Mesodermal cell (in vitro differentiated cells): ENCODE data around the gene AEN.

Experiments used
- H3K27ac ChIP-seq: 2 replicates; pipeline ENCODE4 v1.7.0; 2013; ENCODE audit warnings: mild to moderate bottlenecking, low read depth, low read length, moderate library complexity; ENCODE audit not compliant: severe bottlenecking
- H3K36me3 ChIP-seq: 2 replicates; pipeline ENCODE4 v1.7.1; 2013; ENCODE audit warnings: mild to moderate bottlenecking, low read length, moderate library complexity; ENCODE audit not compliant: control insufficient read depth, insufficient read depth
- H3K4me1 ChIP-seq: one replicate; pipeline ENCODE4 v1.7.1; 2013; ENCODE audit warnings: mild to moderate bottlenecking, low read length; ENCODE audit not compliant: insufficient read depth, control insufficient read depth, poor library complexity, severe bottlenecking
- H3K4me3 ChIP-seq: 2 replicates; pipeline ENCODE4 v1.7.0; 2013; ENCODE audit warnings: low read length, control low read depth, mild to moderate bottlenecking; ENCODE audit not compliant: insufficient read depth, poor library complexity, severe bottlenecking; ENCODE audit errors: extremely low read depth
- H3K9me3 ChIP-seq: 2 replicates; pipeline ENCODE4 v1.7.1; 2013; ENCODE audit warnings: mild to moderate bottlenecking, low read length, moderate library complexity; ENCODE audit not compliant: control insufficient read depth
- WGBS, 2 experiments: methylation state at CpG; one replicate each; pipeline ENCODE4 v1.1.5; 2013; ENCODE audit warnings: missing lambda C conversion rate in 2 of 2; ENCODE audit not compliant: insufficient coverage in 2 of 2; 5-methylcytosine and 5-hydroxymethylcytosine counted together

Gene AEN

GRCh38 chr15:88624156-88624970 is 3.2 kb downstream of the AEN start:
- H3K36me3 ChIP-seq = peaks cover 60% of the 10 kb centered on the region
- H3K9me3 ChIP-seq = no peaks in the 10 kb centered on the region
- WGBS, 2 experiments = 80 to 86% methylated on average over 17 to 18 of the region's 19 CpGs
- H3K4me1 ChIP-seq = peaks cover 22% of the 10 kb centered on the region
- peak overlapping the region; percentile 17 for H3K4me3 ChIP-seq
- H3K27ac ChIP-seq = peak overlapping the region; percentile 19

GRCh38 chr15:88624971-88625490 is 3.9 kb downstream of the AEN start:
- Histone ChIP-seq H3K4me3 (no peak overlapping the region), H3K4me1 (peaks cover 22% of the 10 kb centered on the region), H3K9me3 (no peaks in the 10 kb centered on the region), H3K36me3 (peaks cover 66% of the 10 kb centered on the region), H3K27ac (no peak overlapping the region)
- WGBS, 2 experiments = 93% methylated on average over 5 to 6 of the region's 9 CpGs

GRCh38 chr15:88625943-88626741 is 5.0 kb downstream of the AEN start:
- 89 to 99% methylated on average over 15 to 22 of the region's 23 CpGs for WGBS, 2 experiments
- peaks cover 77% of the 10 kb centered on the region for H3K36me3 ChIP-seq
- H3K4me3 ChIP-seq = no peak overlapping the region

GRCh38 chr15:88627463-88627862 is 6.3 kb downstream of the AEN start:
- Histone ChIP-seq H3K9me3 (no peaks in the 10 kb centered on the region), H3K36me3 (peaks cover 91% of the 10 kb centered on the region), H3K4me3 (no peak overlapping the region), H3K4me1 (peaks cover 19% of the 10 kb centered on the region), H3K27ac (no peak overlapping the region)
- WGBS, 2 experiments = 100% methylated on average over 1 of the region's 1 CpG; no CpG with 5 or more reads in 1 of the 2 experiments

More at GRCh38 chr15:88625943-88626741, 5.0 kb downstream of the AEN start:
- Histone ChIP-seq H3K4me1 (peaks cover 19% of the 10 kb centered on the region), H3K9me3 (no peaks in the 10 kb centered on the region), H3K27ac (no peak overlapping the region)

GRCh38 chr15:88628018-88628654 is 7.0 kb downstream of the AEN start:
- WGBS, 2 experiments = 95 to 100% methylated on average over 2 to 3 of the region's 5 CpGs
- Histone ChIP-seq H3K36me3 (peaks cover 96% of the 10 kb centered on the region), H3K4me3 (no peak overlapping the region), H3K9me3 (no peaks in the 10 kb centered on the region), H3K27ac (no peak overlapping the region), H3K4me1 (peaks cover 19% of the 10 kb centered on the region)

- Histone ChIP-seq H3K9me3 (no peaks in the 10 kb centered on the region), H3K36me3 (peaks cover 96% of the 10 kb centered on the region), H3K27ac (no peak overlapping the region), H3K4me3 (no peak overlapping the region), H3K4me1 (peaks cover 11% of the 10 kb centered on the region)
- 95 to 97% methylated on average over 4 to 10 of the region's 16 CpGs for WGBS, 2 experiments
These were observed 7.9 kb downstream of the AEN start for GRCh38 chr15:88629071-88629470.

GRCh38 chr15:88630141-88630721 is 9.1 kb downstream of the AEN start:
- 85 to 88% methylated on average over 6 of the region's 9 CpGs for WGBS, 2 experiments
- peaks cover 97% of the 10 kb centered on the region for H3K36me3 ChIP-seq

GRCh38 chr15:88630798-88631463 is 9.8 kb downstream of the AEN start:
- Histone ChIP-seq H3K4me1 (peaks cover 7% of the 10 kb centered on the region), H3K9me3 (no peaks in the 10 kb centered on the region), H3K27ac (no peak overlapping the region), H3K4me3 (no peak overlapping the region), H3K36me3 (peaks cover 94% of the 10 kb centered on the region)
- WGBS, 2 experiments = 96 to 97% methylated on average over 7 of the region's 7 CpGs

More at GRCh38 chr15:88630141-88630721, 9.1 kb downstream of the AEN start:
- no peak overlapping the region for H3K4me3 ChIP-seq
- no peaks in the 10 kb centered on the region for H3K9me3 ChIP-seq
- peaks cover 4% of the 10 kb centered on the region for H3K4me1 ChIP-seq
- no peak overlapping the region for H3K27ac ChIP-seq

- Histone ChIP-seq H3K4me1 (peaks cover 7% of the 10 kb centered on the region), H3K27ac (no peak overlapping the region), H3K4me3 (no peak overlapping the region), H3K9me3 (no peaks in the 10 kb centered on the region), H3K36me3 (peaks cover 89% of the 10 kb centered on the region)
- WGBS, 2 experiments = 92 to 97% methylated on average over 8 to 10 of the region's 12 CpGs
These were observed 10.4 kb downstream of the AEN start for GRCh38 chr15:88631464-88632028.
